ENCODE measurements around the gene CCDC87.

- TF ChIP-seq CTCF (conservative IDR thresholded peaks at IDR 0.05; ENCODE audit: low read length) (peak; percentile 58), EZH2phosphoT487 (IDR thresholded peaks at IDR 0.05; ENCODE audit: borderline replicate concordance) (no peak)
These were observed 49.4 kb downstream of the CCDC87 start for GRCh38 chr11:66543263-66544107.

All from Loucy (cell line).